GM12874 (cell line): ENCODE data around the gene UPK3A.

ENCODE experiments used
- TF ChIP-seq, protein P1 (sequence below): IDR thresholded peaks from 2 replicates; pipeline ENCODE4 v1.5.1; 2011; ENCODE audit warnings: low read depth, mild to moderate bottlenecking, control low read depth, low read length, moderate library complexity; ENCODE audit not compliant: insufficient read depth

The UPK3A gene

DNA sequence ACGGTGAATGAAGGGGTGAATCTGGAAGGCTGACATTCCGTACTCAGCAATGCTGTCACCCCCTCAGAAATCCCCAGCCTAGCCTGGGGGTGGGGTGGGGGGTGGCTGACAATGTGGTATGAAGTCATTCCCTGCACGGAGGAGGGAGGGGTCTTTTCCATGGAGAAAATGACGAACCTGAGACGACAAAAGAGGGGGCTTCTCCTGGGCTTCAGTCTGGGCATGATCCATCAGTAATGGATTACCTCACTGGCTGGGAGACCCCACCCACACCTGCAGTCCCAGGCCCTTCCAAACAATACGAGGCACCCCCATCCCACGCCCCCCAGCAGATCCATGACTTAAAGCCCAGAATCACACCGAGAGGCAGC is 45.1 kb upstream of the UPK3A start:
- TF ChIP-seq, protein P1, sequence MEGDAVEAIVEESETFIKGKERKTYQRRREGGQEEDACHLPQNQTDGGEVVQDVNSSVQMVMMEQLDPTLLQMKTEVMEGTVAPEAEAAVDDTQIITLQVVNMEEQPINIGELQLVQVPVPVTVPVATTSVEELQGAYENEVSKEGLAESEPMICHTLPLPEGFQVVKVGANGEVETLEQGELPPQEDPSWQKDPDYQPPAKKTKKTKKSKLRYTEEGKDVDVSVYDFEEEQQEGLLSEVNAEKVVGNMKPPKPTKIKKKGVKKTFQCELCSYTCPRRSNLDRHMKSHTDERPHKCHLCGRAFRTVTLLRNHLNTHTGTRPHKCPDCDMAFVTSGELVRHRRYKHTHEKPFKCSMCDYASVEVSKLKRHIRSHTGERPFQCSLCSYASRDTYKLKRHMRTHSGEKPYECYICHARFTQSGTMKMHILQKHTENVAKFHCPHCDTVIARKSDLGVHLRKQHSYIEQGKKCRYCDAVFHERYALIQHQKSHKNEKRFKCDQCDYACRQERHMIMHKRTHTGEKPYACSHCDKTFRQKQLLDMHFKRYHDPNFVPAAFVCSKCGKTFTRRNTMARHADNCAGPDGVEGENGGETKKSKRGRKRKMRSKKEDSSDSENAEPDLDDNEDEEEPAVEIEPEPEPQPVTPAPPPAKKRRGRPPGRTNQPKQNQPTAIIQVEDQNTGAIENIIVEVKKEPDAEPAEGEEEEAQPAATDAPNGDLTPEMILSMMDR: no peak

DNA sequence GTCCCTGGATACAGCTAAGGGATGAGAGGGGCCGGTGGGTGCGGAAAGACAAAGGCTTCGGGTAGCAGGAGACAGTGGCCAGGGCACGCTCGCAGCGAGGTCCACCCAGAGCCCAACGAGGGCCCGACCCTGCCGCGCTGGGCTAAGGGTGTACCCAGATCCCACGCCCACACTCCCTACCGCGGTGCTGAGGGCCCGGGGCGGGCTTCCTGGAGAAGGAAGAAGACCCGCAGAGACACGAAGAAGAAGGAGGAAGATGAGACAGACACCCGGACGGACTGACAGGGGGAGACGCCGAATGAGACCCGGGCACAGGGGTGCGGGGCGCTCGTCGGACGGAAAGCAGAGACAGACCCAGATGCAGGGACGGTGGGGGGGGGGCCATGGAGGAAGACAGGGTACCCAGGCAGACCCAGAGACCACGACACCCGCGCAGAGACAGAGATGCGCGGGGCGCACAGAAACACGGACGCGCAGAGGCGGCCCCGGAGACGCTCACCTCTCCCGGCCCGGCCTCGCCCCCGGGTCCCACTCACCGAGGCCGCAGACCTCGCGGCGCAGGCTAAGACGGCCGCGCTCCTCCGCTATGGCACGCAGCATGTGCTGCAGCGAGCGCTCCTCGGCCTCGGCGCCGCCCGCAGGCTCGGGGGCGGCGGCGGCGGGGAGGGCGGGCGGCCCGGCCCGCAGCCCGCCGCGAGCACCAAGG is 44.5 kb upstream of the UPK3A start:
- TF ChIP-seq, protein P1: no peak

DNA sequence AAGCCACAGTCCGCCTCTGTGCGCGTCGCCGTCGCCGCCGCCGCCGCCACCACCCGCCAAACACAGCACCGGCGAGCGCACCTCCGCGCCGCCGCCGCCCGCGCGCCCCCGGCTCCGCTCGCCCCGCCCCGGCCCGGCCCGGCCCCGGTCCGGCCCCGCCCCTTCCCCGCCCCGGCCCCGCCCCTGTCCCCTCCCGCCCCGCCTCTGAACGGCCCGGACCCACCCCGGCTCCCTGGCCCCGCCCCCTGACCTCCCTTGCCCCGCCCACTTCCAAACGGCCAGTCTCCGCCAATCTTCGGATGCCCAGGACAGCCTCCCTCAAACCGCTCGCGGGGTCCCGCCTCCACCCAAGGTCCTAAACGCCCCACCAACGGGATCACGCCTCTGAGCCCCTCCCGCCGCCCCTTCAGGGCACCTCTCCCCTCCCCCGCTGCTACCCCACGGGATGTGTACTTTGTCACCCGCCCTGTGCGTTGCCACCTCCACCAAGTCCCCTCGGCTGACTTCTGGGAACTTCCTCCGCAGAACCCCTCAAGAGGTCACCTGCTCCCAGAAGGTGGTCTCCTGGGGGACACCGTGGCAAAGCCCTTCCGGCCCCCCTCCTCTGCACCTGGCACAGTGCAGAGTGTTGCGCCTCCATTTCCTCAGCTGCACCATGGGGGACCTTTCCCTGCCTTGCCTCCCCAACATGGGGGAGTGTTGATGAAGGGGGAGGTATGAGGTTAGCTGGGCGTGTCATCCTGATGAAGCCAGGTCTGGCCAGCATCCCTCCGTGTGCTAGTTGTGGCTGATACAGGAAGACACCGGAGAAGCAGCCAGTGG is 43.7 kb upstream of the UPK3A start, which contains the start of gene KIAA0930:
Gene KIAA0930 (minus strand): TSS at position 85 of the 822 bp plus-strand sequence. CDS start 191 bp downstream, outside the sequence.
- TF ChIP-seq, protein P1: no peak

DNA sequence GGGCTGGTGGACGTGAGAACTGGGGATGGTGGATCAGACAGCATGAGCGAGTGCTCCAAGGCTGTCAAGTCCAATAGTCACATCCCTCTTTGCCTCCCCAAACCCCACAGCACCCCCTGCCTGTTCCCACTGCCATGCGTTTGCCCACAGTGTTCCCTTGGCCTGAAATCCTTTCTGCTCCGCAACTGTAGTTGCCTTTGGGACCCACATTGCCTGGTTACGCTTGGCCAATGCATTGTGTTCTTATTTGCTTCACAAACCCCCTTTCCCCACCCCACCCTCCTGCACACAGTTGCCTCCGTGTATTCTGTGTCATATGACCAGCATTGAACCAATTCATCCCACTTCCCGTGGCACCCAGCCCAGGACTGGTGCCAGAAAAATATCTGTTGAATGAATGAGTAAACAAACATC is 42.0 kb upstream of the UPK3A start:
- TF ChIP-seq, protein P1: no peak

DNA sequence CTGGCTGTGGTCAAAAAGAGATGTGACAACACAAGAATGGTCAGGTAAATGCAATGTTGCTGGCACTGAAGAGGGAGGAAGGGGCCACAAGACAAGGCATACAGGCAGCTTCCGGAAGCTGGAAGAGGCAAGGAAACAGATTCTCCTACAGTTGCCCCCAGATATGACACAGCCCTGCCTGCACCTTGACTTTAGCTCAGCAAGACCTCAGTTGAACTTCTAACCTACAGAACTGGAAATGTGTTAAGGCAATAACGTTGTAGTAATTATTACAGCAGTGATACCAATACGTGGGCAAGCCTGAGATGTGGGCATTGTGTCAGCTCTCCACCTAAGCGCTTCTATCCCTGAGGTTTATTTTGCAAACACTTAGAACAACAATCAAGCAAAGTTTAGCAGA is 39.8 kb upstream of the UPK3A start:
- TF ChIP-seq, protein P1: no peak

DNA sequence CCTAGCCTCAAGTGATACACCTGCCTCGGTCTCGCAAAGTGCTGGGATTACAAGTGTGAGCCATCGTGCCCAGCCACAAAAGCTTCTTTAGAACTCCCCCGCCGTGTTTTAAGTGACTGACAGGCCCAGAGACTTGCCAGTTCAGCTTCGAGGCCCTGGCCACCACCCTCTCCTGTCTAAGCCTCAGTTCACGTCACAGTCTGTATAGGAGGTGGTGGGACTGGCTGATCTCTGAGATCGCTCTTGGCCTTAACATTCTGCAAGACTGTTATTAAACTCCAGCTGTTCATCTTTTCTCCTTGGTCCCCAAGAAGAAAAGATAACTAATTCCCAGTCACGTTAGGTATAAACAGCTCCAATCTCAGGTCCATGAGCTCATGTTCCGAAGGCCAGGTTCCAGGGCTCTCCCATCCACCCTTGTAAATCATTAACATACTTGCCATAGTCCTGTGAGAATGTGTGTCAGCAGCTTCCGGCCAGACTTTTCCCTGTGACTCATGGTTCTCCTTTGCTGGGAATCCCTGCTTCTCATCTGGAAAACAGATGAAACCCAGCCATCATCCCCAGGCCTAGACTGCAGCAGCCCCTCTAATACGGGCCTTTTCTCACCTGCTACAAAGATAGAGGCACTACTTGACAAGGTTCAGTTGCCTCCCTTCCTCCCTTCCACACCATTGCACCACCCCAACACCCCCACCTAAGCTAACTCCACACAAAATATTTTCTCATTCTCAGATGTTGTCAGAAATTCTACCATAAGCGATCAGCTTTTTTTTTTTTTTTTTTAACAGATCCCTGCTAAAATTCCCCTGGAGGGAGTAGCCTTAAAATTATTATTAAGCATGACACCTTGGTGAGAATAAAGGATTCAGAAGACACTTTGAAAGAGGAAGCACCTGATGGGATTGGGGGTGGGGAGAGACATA is 38.4 kb upstream of the UPK3A start:
- TF ChIP-seq, protein P1: no peak
